Lung (tissue), 12 donors: ENCODE results near the gene B4GAT1. TPM values are rescaled to one million over a fixed set of nuclear protein-coding genes. Genes with fewer than 3 reads are reported as not detected.

Experiments used
- ATAC-seq: fragments of 200-7000 bp; cut with Tn5 transposase; one replicate; pipeline ENCODE4 v1.9.1; 2020; ENCODE audit warnings: moderate number of reproducible peaks; ENCODE audit not compliant: insufficient read depth, low FRiP score
- DNase-seq, 3 donors: peaks; one replicate each; pipeline ENCODE4 v3.0.0-alpha.2; 2013 to 2017
- H3K27ac ChIP-seq, 2 donors: one replicate each; pipeline ENCODE4 v1.5.1; 2013; ENCODE audit warnings: mild to moderate bottlenecking in 2 of 2, moderate library complexity in 2 of 2, control low read depth in 1 of 2, inconsistent platforms in 1 of 2, low read depth in 1 of 2, low read length in 1 of 2
- H3K27me3 ChIP-seq, 3 donors: one replicate each; pipeline ENCODE4 v1.5.1; 2013; ENCODE audit warnings: low read length in 2 of 3; ENCODE audit not compliant: control insufficient read depth in 3 of 3, insufficient read depth in 3 of 3
- H3K36me3 ChIP-seq, 4 donors: one replicate each; pipeline ENCODE4 v1.5.1; 2013; ENCODE audit warnings: low read length in 4 of 4, mild to moderate bottlenecking in 1 of 4, moderate library complexity in 1 of 4; ENCODE audit not compliant: control insufficient read depth in 4 of 4, insufficient read depth in 4 of 4
- H3K4me1 ChIP-seq, 5 donors: one replicate each; pipeline ENCODE4 v1.5.1; 2013; ENCODE audit warnings: low read length in 5 of 5, mild to moderate bottlenecking in 2 of 5, moderate library complexity in 1 of 5; ENCODE audit not compliant: control insufficient read depth in 5 of 5, insufficient read depth in 5 of 5
- H3K4me3 ChIP-seq: one replicate; pipeline ENCODE4 v1.5.1; 2013; ENCODE audit warnings: mild to moderate bottlenecking, control low read depth, moderate library complexity
- H3K9ac ChIP-seq, 2 donors: one replicate each; pipeline ENCODE4 v1.5.1; 2013; ENCODE audit warnings: low read length in 2 of 2, control low read depth in 1 of 2; ENCODE audit not compliant: insufficient read depth in 1 of 2
- H3K9me3 ChIP-seq, 4 donors: one replicate each; pipeline ENCODE4 v1.5.1; 2013; ENCODE audit warnings: low read length in 3 of 4, mild to moderate bottlenecking in 1 of 4, moderate library complexity in 1 of 4; ENCODE audit not compliant: control insufficient read depth in 4 of 4, insufficient read depth in 3 of 4
- CTCF ChIP-seq: IDR thresholded peaks from 2 replicates; pipeline ENCODE4 v1.5.1; 2012; ENCODE audit warnings: mild to moderate bottlenecking; ENCODE audit errors: control extremely low read depth, extremely low read depth
- WGBS, 2 donors: extraction: QIAGEN DNeasy Blood & Tissue Kit; methylation state at CpG; one replicate each; pipeline ENCODE4 v1.1.7; 2013; 5-methylcytosine and 5-hydroxymethylcytosine counted together
- polyA plus RNA-seq, 2 donors: library from polyadenylated mRNA; stranded (reverse); fragments of 200-250 nt; gene quantifications; one replicate each; pipeline ENCODE4 v1.2.1, GENCODE V29; 2013
- total RNA-seq, 2 donors: library from RNA; depleted of rRNA in 1 of 2; stranded (reverse); fragments of >200 nt in 1 of 2; gene quantifications; one replicate each; pipeline ENCODE4 v1.2.1, GENCODE V29; 2014 to 2021
- donor health status: control.
- donor health status: control.
- donor health status: Bipolar disorder and iron deficiency.
- donor health status: healthy.
- donor health status: DM: yes; HTN: yes; CAD: no.

Gene B4GAT1
- total and polyA plus RNA-seq, 4 donors = 18.2 to 28.0 (median 24.0) TPM

GRCh38 chr11:66368484-66368883, 21.1 kb upstream of the B4GAT1 start:
- H3K9me3 ChIP-seq = no peaks in the 10 kb centered on the region
- no peaks in the 10 kb centered on the region for H3K36me3 ChIP-seq
- no peak for DNase-seq
- ATAC-seq = no peak
- TF ChIP-seq CTCF = no peak
- WGBS, 2 donors = 92 to 93% methylated on average over 6 of the region's 6 CpGs
- H3K4me1 ChIP-seq = peaks cover 0 to 10% (median 3%) of the 10 kb centered on the region in 5 donors
- H3K27me3 ChIP-seq = peaks cover 0 to 25% (median 18%) of the 10 kb centered on the region in 3 donors
- no peak overlapping the region for H3K9ac ChIP-seq
- H3K4me3 ChIP-seq = no peak overlapping the region
- no peak overlapping the region for H3K27ac ChIP-seq

- 92 to 96% methylated on average over 12 to 15 of the region's 15 CpGs for WGBS, 2 donors
- peaks cover 0 to 17% (median 11%) of the 10 kb centered on the region in 3 donors for H3K27me3 ChIP-seq
- no peak for TF ChIP-seq CTCF
- no peak overlapping the region for H3K27ac ChIP-seq
- no peak overlapping the region for H3K9ac ChIP-seq
- ATAC-seq = no peak
- no peak overlapping the region for H3K4me3 ChIP-seq
- no peaks in the 10 kb centered on the region for H3K36me3 ChIP-seq
- DNase-seq = no peak
- peaks cover 0 to 10% (median 3%) of the 10 kb centered on the region in 5 donors for H3K4me1 ChIP-seq
- H3K9me3 ChIP-seq = no peaks in the 10 kb centered on the region
Observed at GRCh38 chr11:66367561-66368312, 20.3 kb upstream of the B4GAT1 start.

DNA sequence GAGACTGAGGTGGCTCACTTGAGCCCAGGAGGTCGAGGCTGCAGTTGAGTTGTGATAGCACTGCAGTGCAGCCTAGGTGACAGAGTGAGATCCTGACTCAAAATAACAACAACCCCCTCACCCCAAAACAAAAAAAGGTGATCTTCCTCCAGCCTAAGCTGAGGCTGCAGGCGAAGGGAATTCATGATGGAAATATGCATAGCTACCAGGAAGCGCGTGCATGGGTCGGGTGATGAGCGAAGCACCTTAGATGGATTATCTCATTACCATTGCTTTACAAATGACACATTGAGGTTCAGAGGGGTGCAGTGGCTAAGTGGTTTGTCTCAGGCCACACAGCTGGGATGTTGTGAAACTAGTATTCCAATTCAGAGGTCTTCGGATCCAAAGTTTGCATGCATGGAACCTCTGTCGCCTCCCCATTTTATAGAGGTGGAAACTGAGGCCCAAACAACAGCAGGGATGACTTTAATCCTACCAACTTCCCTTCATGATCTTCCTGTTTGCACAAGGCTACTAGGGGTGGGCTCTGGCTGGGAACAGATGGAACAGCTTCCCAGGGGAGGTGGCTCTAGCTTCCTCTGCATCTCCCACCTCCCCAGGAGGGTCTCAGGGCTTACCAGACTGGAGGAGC, 19.5 kb upstream of the B4GAT1 start:
- Histone ChIP-seq H3K36me3 (no peaks in the 10 kb centered on the region), H3K27me3 (peaks cover 0 to 10% (median 6%) of the 10 kb centered on the region in 3 donors), H3K4me1 (peaks cover 0 to 10% (median 0%) of the 10 kb centered on the region in 5 donors), H3K27ac (no peak overlapping the region), H3K4me3 (no peak overlapping the region), H3K9ac (no peak overlapping the region), H3K9me3 (no peaks in the 10 kb centered on the region)
- no peak for TF ChIP-seq CTCF
- 93 to 95% methylated on average over 8 of the region's 8 CpGs for WGBS, 2 donors
- DNase-seq (no peak), ATAC-seq (no peak)
